ENCODE measurements around the gene GKN2.

The GKN2 gene

GRCh38 chr2:68952887-68953521 lies at the start of gene GKN2:
Gene GKN2, minus strand, starts transcription at chr2:68952893. Its CDS starts 32 bp downstream, at chr2:68952861.
- no peak for DNase-seq (ENCODE audit: low read depth)

GRCh38 chr2:69001879-69002278 lies 49.2 kb upstream of the GKN2 start:
- no peak for DNase-seq (ENCODE audit: low read depth)

GRCh38 chr2:68997401-68997800 lies 44.7 kb upstream of the GKN2 start:
- no peak for DNase-seq (ENCODE audit: low read depth)

GRCh38 chr2:68995916-68996315 lies 43.2 kb upstream of the GKN2 start:
- DNase-seq (ENCODE audit: low read depth): no peak

GRCh38 chr2:68994864-68995263 lies 42.2 kb upstream of the GKN2 start:
- DNase-seq (ENCODE audit: low read depth): peak; percentile 72

GRCh38 chr2:68993660-68994059 lies 41.0 kb upstream of the GKN2 start:
- no peak for DNase-seq (ENCODE audit: low read depth)

- DNase-seq (ENCODE audit: low read depth): no peak
Measured at GRCh38 chr2:68992933-68993332, 40.2 kb upstream of the GKN2 start.

- DNase-seq (ENCODE audit: low read depth): no peak
Measured at GRCh38 chr2:68992341-68992740, 39.6 kb upstream of the GKN2 start.

- no peak for DNase-seq (ENCODE audit: low read depth)
Measured at GRCh38 chr2:68989035-68989434, 36.3 kb upstream of the GKN2 start.

- DNase-seq (ENCODE audit: low read depth): no peak
Measured at GRCh38 chr2:68987021-68987503, 34.4 kb upstream of the GKN2 start.

- DNase-seq (ENCODE audit: low read depth): no peak
Measured at GRCh38 chr2:68980956-68981355, 28.3 kb upstream of the GKN2 start.

- no peak for DNase-seq (ENCODE audit: low read depth)
Measured at GRCh38 chr2:68978098-68978497, 25.4 kb upstream of the GKN2 start.

- no peak for DNase-seq (ENCODE audit: low read depth)
Measured at GRCh38 chr2:68977453-68977852, 24.8 kb upstream of the GKN2 start.

GRCh38 chr2:68975844-68976243 lies 23.2 kb upstream of the GKN2 start:
- no peak for DNase-seq (ENCODE audit: low read depth)

- DNase-seq (ENCODE audit: low read depth): peak; percentile 27
Measured at GRCh38 chr2:68974946-68975665, 22.4 kb upstream of the GKN2 start.

- DNase-seq (ENCODE audit: low read depth): no peak
Measured at GRCh38 chr2:68974251-68974650, 21.6 kb upstream of the GKN2 start, which contains the start of gene GKN1. Gene GKN1, plus strand, starts transcription at chr2:68974636. Its CDS starts 42 bp downstream, at chr2:68974678.

- DNase-seq (ENCODE audit: low read depth): peak; percentile 79
Measured at GRCh38 chr2:68971591-68972231, 19.0 kb upstream of the GKN2 start.

GRCh38 chr2:68970566-68971265 lies 18.0 kb upstream of the GKN2 start:
- DNase-seq (ENCODE audit: low read depth): no peak

GRCh38 chr2:68969736-68970490 lies 17.2 kb upstream of the GKN2 start:
- no peak for DNase-seq (ENCODE audit: low read depth)

GRCh38 chr2:68968221-68968620 lies 15.5 kb upstream of the GKN2 start:
- DNase-seq (ENCODE audit: low read depth): no peak

GRCh38 chr2:68964282-68964681 lies 11.6 kb upstream of the GKN2 start:
- DNase-seq (ENCODE audit: low read depth): no peak

GRCh38 chr2:68961380-68961779 lies 8.7 kb upstream of the GKN2 start:
- DNase-seq (ENCODE audit: low read depth): no peak
